ENCODE data around the gene DLEU7. TPM values are rescaled to one million over a fixed set of nuclear protein-coding genes. Genes with fewer than 3 reads are reported as not detected.

The DLEU7 gene
- total RNA-seq, 4 donors from 2014 or later, result 0.24 TPM; not detected in 3

DNA sequence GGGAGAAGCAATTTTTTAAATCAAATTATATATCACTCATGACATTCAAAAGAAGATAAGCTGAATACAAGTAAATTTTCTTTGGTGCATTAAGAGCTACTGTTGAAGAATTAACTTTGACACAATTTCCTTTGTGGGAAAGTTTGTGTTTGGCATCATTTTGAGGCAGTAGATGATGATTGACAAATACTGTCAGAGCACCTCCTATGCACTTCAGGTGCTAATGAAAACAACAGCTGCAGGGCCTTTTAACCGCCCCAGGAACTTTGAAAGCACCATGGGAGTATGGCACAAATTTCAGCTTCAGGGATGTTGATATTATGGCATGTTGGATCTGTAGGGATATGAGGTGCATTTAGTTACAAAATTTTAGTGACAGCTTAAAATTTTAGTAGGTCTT is 21.0 kb upstream of the DLEU7 start:
- in situ Hi-C loops (cut with MboI; ENCODE audit: low sequenced_read_pairs in 4 of 4), result no loop called here
- DNase-seq (no peak), ATAC-seq (no peak)
- Histone ChIP-seq H3K4me3 (no peak overlapping the region), H3K27me3 (no peaks in the 10 kb centered on the region), H3K27ac (no peak overlapping the region), H3K4me1 (no peaks in the 10 kb centered on the region), H3K36me3 (no peaks in the 10 kb centered on the region), H3K9me3 (no peaks in the 10 kb centered on the region)
- no peak for TF ChIP-seq POLR2A (IDR thresholded peaks at IDR 0.05)
- TF ChIP-seq, protein P1, sequence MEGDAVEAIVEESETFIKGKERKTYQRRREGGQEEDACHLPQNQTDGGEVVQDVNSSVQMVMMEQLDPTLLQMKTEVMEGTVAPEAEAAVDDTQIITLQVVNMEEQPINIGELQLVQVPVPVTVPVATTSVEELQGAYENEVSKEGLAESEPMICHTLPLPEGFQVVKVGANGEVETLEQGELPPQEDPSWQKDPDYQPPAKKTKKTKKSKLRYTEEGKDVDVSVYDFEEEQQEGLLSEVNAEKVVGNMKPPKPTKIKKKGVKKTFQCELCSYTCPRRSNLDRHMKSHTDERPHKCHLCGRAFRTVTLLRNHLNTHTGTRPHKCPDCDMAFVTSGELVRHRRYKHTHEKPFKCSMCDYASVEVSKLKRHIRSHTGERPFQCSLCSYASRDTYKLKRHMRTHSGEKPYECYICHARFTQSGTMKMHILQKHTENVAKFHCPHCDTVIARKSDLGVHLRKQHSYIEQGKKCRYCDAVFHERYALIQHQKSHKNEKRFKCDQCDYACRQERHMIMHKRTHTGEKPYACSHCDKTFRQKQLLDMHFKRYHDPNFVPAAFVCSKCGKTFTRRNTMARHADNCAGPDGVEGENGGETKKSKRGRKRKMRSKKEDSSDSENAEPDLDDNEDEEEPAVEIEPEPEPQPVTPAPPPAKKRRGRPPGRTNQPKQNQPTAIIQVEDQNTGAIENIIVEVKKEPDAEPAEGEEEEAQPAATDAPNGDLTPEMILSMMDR (IDR thresholded peaks at IDR 0.05 in 4 of 5, conservative IDR thresholded peaks at IDR 0.05 in 1 of 5), result no peak
- intact Hi-C loops (cut with DNase I; ENCODE audit: low total_unique reads), result no loop called here

GRCh38 chr13:50855681-50856080 is 12.2 kb upstream of the DLEU7 start:
- Histone ChIP-seq H3K36me3 (no peaks in the 10 kb centered on the region), H3K4me3 (no peak overlapping the region), H3K9me3 (peaks cover 0 to 7% (median 0%) of the 10 kb centered on the region in 3 donors), H3K27ac (no peak overlapping the region), H3K27me3 (no peaks in the 10 kb centered on the region), H3K4me1 (no peaks in the 10 kb centered on the region)
- no peak for ATAC-seq
- no peak for TF ChIP-seq POLR2A (IDR thresholded peaks at IDR 0.05)
- TF ChIP-seq, protein P1 (IDR thresholded peaks at IDR 0.05 in 4 of 5, conservative IDR thresholded peaks at IDR 0.05 in 1 of 5), result no peak
- no peak for DNase-seq
- in situ Hi-C loops (cut with MboI; ENCODE audit: low sequenced_read_pairs in 4 of 4), result no loop called here
- intact Hi-C loops (cut with DNase I; ENCODE audit: low total_unique reads), result no loop called here

- no peak for TF ChIP-seq POLR2A (IDR thresholded peaks at IDR 0.05)
- TF ChIP-seq, protein P1 (IDR thresholded peaks at IDR 0.05 in 4 of 5, conservative IDR thresholded peaks at IDR 0.05 in 1 of 5), result no peak
- Histone ChIP-seq H3K36me3 (no peaks in the 10 kb centered on the region), H3K27ac (no peak overlapping the region), H3K9me3 (no peaks in the 10 kb centered on the region), H3K4me3 (no peak overlapping the region), H3K4me1 (no peaks in the 10 kb centered on the region), H3K27me3 (no peaks in the 10 kb centered on the region)
- in situ Hi-C loops (cut with MboI; ENCODE audit: low sequenced_read_pairs in 4 of 4) (no loop called here), intact Hi-C loops (cut with DNase I; ENCODE audit: low total_unique reads) (no loop called here)
- no peak for DNase-seq
- ATAC-seq, result no peak
These were observed 7.0 kb upstream of the DLEU7 start for GRCh38 chr13:50850445-50850844.

DNA sequence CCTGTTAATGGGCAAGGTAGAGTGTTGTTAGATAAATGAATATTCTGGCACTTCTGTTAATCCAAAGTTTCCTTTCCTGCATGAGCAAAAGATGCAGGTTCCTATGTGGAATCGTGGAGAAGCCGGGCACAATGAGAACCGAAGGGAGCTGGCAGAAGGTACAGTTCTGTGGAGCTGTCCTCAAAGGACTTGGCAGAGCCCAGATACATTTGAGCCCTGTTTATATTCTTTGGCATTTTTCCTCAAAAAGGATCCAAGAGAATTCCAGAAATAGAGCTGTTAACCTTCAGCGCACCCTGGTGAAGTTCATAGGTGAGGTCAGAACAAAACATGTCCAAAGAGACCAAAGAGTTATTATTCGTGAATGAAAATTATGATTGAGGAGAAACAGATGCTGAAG is 4.0 kb upstream of the DLEU7 start:
- in situ Hi-C loops (cut with MboI; ENCODE audit: low sequenced_read_pairs in 4 of 4), result no loop called here
- Histone ChIP-seq H3K27ac (no peak overlapping the region), H3K36me3 (no peaks in the 10 kb centered on the region), H3K4me1 (no peaks in the 10 kb centered on the region), H3K27me3 (peaks cover 6 to 10% (median 7%) of the 10 kb centered on the region in 3 donors), H3K4me3 (no peak overlapping the region), H3K9me3 (no peaks in the 10 kb centered on the region)
- no peak for ATAC-seq
- TF ChIP-seq, protein P1 (IDR thresholded peaks at IDR 0.05 in 4 of 5, conservative IDR thresholded peaks at IDR 0.05 in 1 of 5), result no peak
- no peak for TF ChIP-seq POLR2A (IDR thresholded peaks at IDR 0.05)
- no peak for DNase-seq
- intact Hi-C loops (cut with DNase I; ENCODE audit: low total_unique reads), result no loop called here

DNA sequence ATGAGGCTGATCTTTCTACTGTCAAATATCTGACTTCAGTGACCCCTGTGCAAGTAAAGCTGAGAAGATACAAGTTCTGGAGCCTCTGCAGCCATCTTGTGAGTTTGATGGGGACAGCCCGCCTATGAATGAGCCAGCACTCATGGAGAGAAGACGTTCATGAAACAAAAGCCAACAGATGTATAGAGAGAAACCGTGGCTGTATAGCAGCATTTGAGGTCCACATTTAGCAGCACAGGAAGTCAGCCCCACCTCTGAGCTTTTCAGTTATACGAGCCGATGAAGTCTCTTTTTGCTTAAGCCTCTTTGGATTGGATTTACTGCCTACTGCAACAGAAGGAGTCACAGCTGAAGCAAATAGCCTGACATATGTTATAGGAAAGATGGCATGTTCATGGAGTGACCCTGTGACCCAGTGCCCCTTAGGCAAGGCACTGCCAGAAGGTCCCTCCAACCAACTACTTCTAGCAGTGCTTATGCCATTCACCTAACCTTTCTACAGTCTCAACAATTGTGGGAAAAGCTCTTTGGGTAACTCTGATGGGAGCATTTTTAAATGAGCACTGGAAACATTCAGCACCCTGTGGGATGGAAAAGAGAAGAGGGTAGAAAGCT is 3.5 kb upstream of the DLEU7 start:
- DNase-seq, result no peak
- no peak overlapping the region for H3K4me3 ChIP-seq
- no peaks in the 10 kb centered on the region for H3K9me3 ChIP-seq
- in situ Hi-C loops (cut with MboI; ENCODE audit: low sequenced_read_pairs in 4 of 4) (no loop called here), intact Hi-C loops (cut with DNase I; ENCODE audit: low total_unique reads) (no loop called here)
- ATAC-seq, result no peak
- no peak for TF ChIP-seq POLR2A (IDR thresholded peaks at IDR 0.05)
- TF ChIP-seq, protein P1 (IDR thresholded peaks at IDR 0.05 in 4 of 5, conservative IDR thresholded peaks at IDR 0.05 in 1 of 5), result no peak
- no peak overlapping the region for H3K27ac ChIP-seq
- no peaks in the 10 kb centered on the region for H3K4me1 ChIP-seq
- H3K27me3 ChIP-seq, result peaks cover 9 to 14% (median 10%) of the 10 kb centered on the region in 3 donors
- H3K36me3 ChIP-seq, result no peaks in the 10 kb centered on the region
